ENCODE results near the gene ATXN7.

The ATXN7 gene

GRCh38 chr3:63995086-63995485 lies 131.4 kb downstream of the ATXN7 start:
- TF ChIP-seq CTCF (IDR thresholded peaks at IDR 0.05; ENCODE audit: low read depth, low read length, missing control alignments) = no peak
- no peak overlapping the region for H3K4me3 ChIP-seq (replicated peaks; ENCODE audit: low read depth, low read length)
- DNase-seq (ENCODE audit: extremely low read depth, low read depth) = no peak

- no peak overlapping the region for H3K4me3 ChIP-seq (replicated peaks; ENCODE audit: low read depth, low read length)
- DNase-seq (ENCODE audit: extremely low read depth, low read depth) = no peak
- no peak for TF ChIP-seq CTCF (IDR thresholded peaks at IDR 0.05; ENCODE audit: low read depth, low read length, missing control alignments)
Observed at GRCh38 chr3:63998852-63999754, 135.4 kb downstream of the ATXN7 start.

- DNase-seq (ENCODE audit: extremely low read depth, low read depth) = no peak
- no peak for TF ChIP-seq CTCF (IDR thresholded peaks at IDR 0.05; ENCODE audit: low read depth, low read length, missing control alignments)
- H3K4me3 ChIP-seq (replicated peaks; ENCODE audit: low read depth, low read length) = no peak overlapping the region
Observed at GRCh38 chr3:64000453-64001055, 136.9 kb downstream of the ATXN7 start.

- DNase-seq (ENCODE audit: extremely low read depth, low read depth) = no peak
- TF ChIP-seq CTCF (IDR thresholded peaks at IDR 0.05; ENCODE audit: low read depth, low read length, missing control alignments) = no peak
- no peak overlapping the region for H3K4me3 ChIP-seq (replicated peaks; ENCODE audit: low read depth, low read length)
Observed at GRCh38 chr3:64002233-64002632, 138.6 kb downstream of the ATXN7 start.

GRCh38 chr3:64003589-64003988 lies 139.9 kb downstream of the ATXN7 start:
- no peak overlapping the region for H3K4me3 ChIP-seq (replicated peaks; ENCODE audit: low read depth, low read length)
- TF ChIP-seq CTCF (IDR thresholded peaks at IDR 0.05; ENCODE audit: low read depth, low read length, missing control alignments) = no peak
- DNase-seq (ENCODE audit: extremely low read depth, low read depth) = no peak

GRCh38 chr3:64008017-64008416 lies 144.3 kb downstream of the ATXN7 start:
- TF ChIP-seq CTCF (IDR thresholded peaks at IDR 0.05; ENCODE audit: low read depth, low read length, missing control alignments) = no peak
- no peak for DNase-seq (ENCODE audit: extremely low read depth, low read depth)
- no peak overlapping the region for H3K4me3 ChIP-seq (replicated peaks; ENCODE audit: low read depth, low read length)
